HEK293 (cell line): ENCODE data around the gene LMTK2.

ENCODE experiments used
- GLI4 ChIP-seq: fragments of 450-650 bp; formaldehyde crosslinking; IDR thresholded peaks from 2 replicates; pipeline ENCODE4 v1.5.1; 2016; ENCODE audit warnings: missing biosample characterization, missing genetic modification characterization
- GLIS2 ChIP-seq: fragments of 450-650 bp; formaldehyde crosslinking; IDR thresholded peaks from 2 replicates; pipeline ENCODE4 v1.5.1; 2016; ENCODE audit warnings: missing biosample characterization, missing genetic modification characterization
- HOXA7 ChIP-seq: sonication (generic); formaldehyde crosslinking; IDR thresholded peaks from 2 replicates; pipeline ENCODE4 v1.8.1; 2022; ENCODE audit warnings: missing genetic modification reagents, borderline replicate concordance
- KLF7 ChIP-seq: fragments of 450-650 bp; formaldehyde crosslinking; IDR thresholded peaks from 2 replicates; pipeline ENCODE4 v1.5.1; 2016; ENCODE audit warnings: missing biosample characterization, missing genetic modification characterization, borderline replicate concordance
- SETDB1 ChIP-seq: IDR thresholded peaks from one replicate; pipeline ENCODE4 v1.6.1; 2017; ENCODE audit warnings: mild to moderate bottlenecking, low read length, moderate library complexity, mixed read lengths; ENCODE audit not compliant: insufficient read length
- YY1 ChIP-seq: fragments of 450-650 bp; formaldehyde crosslinking; IDR thresholded peaks from 2 replicates; pipeline ENCODE4 v1.5.1; 2018; ENCODE audit warnings: missing biosample characterization, missing genetic modification characterization
- ZBTB7A ChIP-seq: fragments of 450-650 bp; formaldehyde crosslinking; IDR thresholded peaks from 2 replicates; pipeline ENCODE4 v1.5.1; 2016; ENCODE audit warnings: low read depth, missing biosample characterization, missing genetic modification characterization
- ZIC2 ChIP-seq: fragments of 450-650 bp; formaldehyde crosslinking; IDR thresholded peaks from 2 replicates; pipeline ENCODE4 v1.5.1; 2016; ENCODE audit warnings: missing biosample characterization, missing genetic modification characterization
- ZNF114 ChIP-seq: fragments of 450-650 bp; formaldehyde crosslinking; IDR thresholded peaks from 2 replicates; pipeline ENCODE4 v1.5.0; 2017; ENCODE audit warnings: missing biosample characterization, missing genetic modification characterization
- ZNF169 ChIP-seq: fragments of 450-650 bp; formaldehyde crosslinking; IDR thresholded peaks from 2 replicates; pipeline ENCODE4 v1.5.1; 2016; ENCODE audit warnings: missing biosample characterization, missing genetic modification characterization
- ZNF211 ChIP-seq: fragments of 450-650 bp; formaldehyde crosslinking; IDR thresholded peaks from 2 replicates; pipeline ENCODE4 v1.5.1; 2016; ENCODE audit warnings: low read depth, missing biosample characterization, missing genetic modification characterization
- ZNF423 ChIP-seq: fragments of 450-650 bp; formaldehyde crosslinking; IDR thresholded peaks from 2 replicates; pipeline ENCODE4 v1.5.1; 2016; ENCODE audit warnings: missing biosample characterization, missing genetic modification characterization
- ZNF48 ChIP-seq: fragments of 450-650 bp; formaldehyde crosslinking; IDR thresholded peaks from 2 replicates; pipeline ENCODE4 v1.5.1; 2016; ENCODE audit warnings: missing biosample characterization, missing genetic modification characterization
- ZNF624 ChIP-seq: fragments of 450-650 bp; formaldehyde crosslinking; IDR thresholded peaks from 2 replicates; pipeline ENCODE4 v1.5.1; 2017; ENCODE audit warnings: missing biosample characterization, missing genetic modification characterization
- ZNF747 ChIP-seq: fragments of 450-650 bp; formaldehyde crosslinking; IDR thresholded peaks from 2 replicates; pipeline ENCODE4 v1.5.1; 2016; ENCODE audit warnings: missing biosample characterization, missing genetic modification characterization
- ZNF776 ChIP-seq: fragments of 450-650 bp; formaldehyde crosslinking; IDR thresholded peaks from 2 replicates; pipeline ENCODE4 v1.5.0; 2017; ENCODE audit warnings: missing biosample characterization, missing genetic modification characterization, borderline replicate concordance
- ZNF785 ChIP-seq: fragments of 450-650 bp; formaldehyde crosslinking; IDR thresholded peaks from 2 replicates; pipeline ENCODE4 v1.5.1; 2016; ENCODE audit warnings: missing biosample characterization, missing genetic modification characterization
- ZNF843 ChIP-seq: fragments of 450-650 bp; formaldehyde crosslinking; IDR thresholded peaks from 2 replicates; pipeline ENCODE4 v1.5.1; 2016; ENCODE audit warnings: missing biosample characterization, missing genetic modification characterization
- TF ChIP-seq, protein P1 (sequence below): fragments of 450-650 bp; formaldehyde crosslinking; IDR thresholded peaks from 2 replicates; pipeline ENCODE4 v1.5.1; 2016; ENCODE audit warnings: missing biosample characterization, missing genetic modification characterization, low read depth
- TF ChIP-seq, protein P2 (sequence below): fragments of 450-650 bp; formaldehyde crosslinking; IDR thresholded peaks from 2 replicates; pipeline ENCODE4 v1.5.1; 2016; ENCODE audit warnings: missing biosample characterization, missing genetic modification characterization
- TF ChIP-seq, protein P3 (sequence below): fragments of 450-650 bp; formaldehyde crosslinking; IDR thresholded peaks from 2 replicates; pipeline ENCODE4 v1.5.1; 2016; ENCODE audit warnings: missing biosample characterization, missing genetic modification characterization
- TF ChIP-seq, protein P4 (sequence below): fragments of 450-650 bp; formaldehyde crosslinking; IDR thresholded peaks from 2 replicates; pipeline ENCODE4 v1.5.1; 2016; ENCODE audit warnings: missing biosample characterization, missing genetic modification characterization
- TF ChIP-seq, protein P5 (sequence below): fragments of 450-650 bp; formaldehyde crosslinking; IDR thresholded peaks from 2 replicates; pipeline ENCODE4 v1.5.1; 2016; ENCODE audit warnings: missing biosample characterization, missing genetic modification characterization, borderline replicate concordance
- TF ChIP-seq, protein P6 (sequence below): fragments of 450-650 bp; formaldehyde crosslinking; IDR thresholded peaks from 2 replicates; pipeline ENCODE4 v1.5.1; 2017; ENCODE audit warnings: missing biosample characterization, missing genetic modification characterization
- TF ChIP-seq, protein P7 (sequence below): fragments of 450-650 bp; formaldehyde crosslinking; IDR thresholded peaks from 2 replicates; pipeline ENCODE4 v1.5.1; 2016; ENCODE audit warnings: missing biosample characterization, missing genetic modification characterization, low read depth

Gene LMTK2

DNA sequence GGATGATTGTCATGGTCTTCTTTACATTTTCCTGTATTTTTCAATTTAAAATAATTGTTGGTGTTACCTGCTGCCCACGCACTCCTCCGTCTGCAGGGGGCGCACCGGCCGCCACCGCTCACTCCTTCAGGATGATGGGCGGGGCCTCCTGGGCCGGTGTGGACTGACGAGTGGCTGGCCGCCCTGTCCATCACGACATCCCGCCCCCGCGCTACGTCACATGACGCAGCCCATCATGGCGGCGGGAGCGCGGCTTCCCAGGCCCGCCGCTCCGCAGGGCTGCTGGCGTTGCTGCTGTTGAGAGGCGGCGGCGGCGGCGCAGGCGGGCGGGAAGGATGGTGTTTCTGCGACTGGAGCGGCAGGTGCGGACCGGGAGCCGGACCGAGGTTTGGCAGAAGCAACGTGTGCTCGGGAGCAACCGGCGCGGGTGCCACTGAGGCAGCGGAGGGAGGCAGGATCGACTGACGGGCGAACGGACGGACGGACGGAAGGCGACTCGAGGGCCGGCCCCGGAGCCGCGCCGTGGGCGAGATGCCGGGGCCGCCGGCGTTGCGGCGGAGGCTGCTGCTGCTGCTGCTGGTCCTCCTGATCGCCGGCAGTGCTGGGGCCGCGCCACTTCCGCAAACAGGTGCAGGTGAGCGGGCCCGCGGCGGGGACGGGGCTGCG lies at the start of gene LMTK2 (continued):
- no peak for TF ChIP-seq ZNF624 (tag by site-specific recombination)
- no peak for TF ChIP-seq HOXA7 (CRISPR knock-in tag)
- peak; percentile 84; the same call in 1 of the 2 replicates for TF ChIP-seq GLI4 (tag by site-specific recombination)
- TF ChIP-seq ZNF114 (tag by site-specific recombination): no peak
- TF ChIP-seq, protein P1, sequence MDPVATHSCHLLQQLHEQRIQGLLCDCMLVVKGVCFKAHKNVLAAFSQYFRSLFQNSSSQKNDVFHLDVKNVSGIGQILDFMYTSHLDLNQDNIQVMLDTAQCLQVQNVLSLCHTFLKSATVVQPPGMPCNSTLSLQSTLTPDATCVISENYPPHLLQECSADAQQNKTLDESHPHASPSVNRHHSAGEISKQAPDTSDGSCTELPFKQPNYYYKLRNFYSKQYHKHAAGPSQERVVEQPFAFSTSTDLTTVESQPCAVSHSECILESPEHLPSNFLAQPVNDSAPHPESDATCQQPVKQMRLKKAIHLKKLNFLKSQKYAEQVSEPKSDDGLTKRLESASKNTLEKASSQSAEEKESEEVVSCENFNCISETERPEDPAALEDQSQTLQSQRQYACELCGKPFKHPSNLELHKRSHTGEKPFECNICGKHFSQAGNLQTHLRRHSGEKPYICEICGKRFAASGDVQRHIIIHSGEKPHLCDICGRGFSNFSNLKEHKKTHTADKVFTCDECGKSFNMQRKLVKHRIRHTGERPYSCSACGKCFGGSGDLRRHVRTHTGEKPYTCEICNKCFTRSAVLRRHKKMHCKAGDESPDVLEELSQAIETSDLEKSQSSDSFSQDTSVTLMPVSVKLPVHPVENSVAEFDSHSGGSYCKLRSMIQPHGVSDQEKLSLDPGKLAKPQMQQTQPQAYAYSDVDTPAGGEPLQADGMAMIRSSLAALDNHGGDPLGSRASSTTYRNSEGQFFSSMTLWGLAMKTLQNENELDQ: no peak
- TF ChIP-seq KLF7 (tag by site-specific recombination): no peak
- no peak for TF ChIP-seq ZNF169 (tag by site-specific recombination)
- TF ChIP-seq, protein P2, sequence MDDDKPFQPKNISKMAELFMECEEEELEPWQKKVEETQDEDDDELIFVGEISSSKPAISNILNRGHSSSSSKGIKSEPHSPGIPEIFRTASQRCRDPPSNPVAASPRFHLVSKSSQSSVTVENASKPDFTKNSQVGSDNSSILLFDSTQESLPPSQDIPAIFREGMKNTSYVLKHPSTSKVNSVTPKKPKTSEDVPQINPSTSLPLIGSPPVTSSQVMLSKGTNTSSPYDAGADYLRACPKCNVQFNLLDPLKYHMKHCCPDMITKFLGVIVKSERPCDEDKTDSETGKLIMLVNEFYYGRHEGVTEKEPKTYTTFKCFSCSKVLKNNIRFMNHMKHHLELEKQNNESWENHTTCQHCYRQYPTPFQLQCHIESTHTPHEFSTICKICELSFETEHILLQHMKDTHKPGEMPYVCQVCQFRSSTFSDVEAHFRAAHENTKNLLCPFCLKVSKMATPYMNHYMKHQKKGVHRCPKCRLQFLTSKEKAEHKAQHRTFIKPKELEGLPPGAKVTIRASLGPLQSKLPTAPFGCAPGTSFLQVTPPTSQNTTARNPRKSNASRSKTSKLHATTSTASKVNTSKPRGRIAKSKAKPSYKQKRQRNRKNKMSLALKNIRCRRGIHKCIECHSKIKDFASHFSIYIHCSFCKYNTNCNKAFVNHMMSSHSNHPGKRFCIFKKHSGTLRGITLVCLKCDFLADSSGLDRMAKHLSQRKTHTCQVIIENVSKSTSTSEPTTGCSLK (tag by site-specific recombination): no peak
- no peak for TF ChIP-seq ZNF747 (tag by site-specific recombination)
- TF ChIP-seq GLIS2: peak; percentile 21; the same call in 1 of the 2 replicates
- peak; percentile 98 for TF ChIP-seq YY1
- TF ChIP-seq, protein P3, sequence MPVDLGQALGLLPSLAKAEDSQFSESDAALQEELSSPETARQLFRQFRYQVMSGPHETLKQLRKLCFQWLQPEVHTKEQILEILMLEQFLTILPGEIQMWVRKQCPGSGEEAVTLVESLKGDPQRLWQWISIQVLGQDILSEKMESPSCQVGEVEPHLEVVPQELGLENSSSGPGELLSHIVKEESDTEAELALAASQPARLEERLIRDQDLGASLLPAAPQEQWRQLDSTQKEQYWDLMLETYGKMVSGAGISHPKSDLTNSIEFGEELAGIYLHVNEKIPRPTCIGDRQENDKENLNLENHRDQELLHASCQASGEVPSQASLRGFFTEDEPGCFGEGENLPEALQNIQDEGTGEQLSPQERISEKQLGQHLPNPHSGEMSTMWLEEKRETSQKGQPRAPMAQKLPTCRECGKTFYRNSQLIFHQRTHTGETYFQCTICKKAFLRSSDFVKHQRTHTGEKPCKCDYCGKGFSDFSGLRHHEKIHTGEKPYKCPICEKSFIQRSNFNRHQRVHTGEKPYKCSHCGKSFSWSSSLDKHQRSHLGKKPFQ (tag by site-specific recombination): no peak
- TF ChIP-seq ZNF211 (tag by site-specific recombination): no peak
- TF ChIP-seq ZNF423 (tag by site-specific recombination): no peak
- TF ChIP-seq ZNF48: no peak
- TF ChIP-seq ZNF843 (tag by site-specific recombination): peak; percentile 69
- no peak for TF ChIP-seq SETDB1
- TF ChIP-seq, protein P4, sequence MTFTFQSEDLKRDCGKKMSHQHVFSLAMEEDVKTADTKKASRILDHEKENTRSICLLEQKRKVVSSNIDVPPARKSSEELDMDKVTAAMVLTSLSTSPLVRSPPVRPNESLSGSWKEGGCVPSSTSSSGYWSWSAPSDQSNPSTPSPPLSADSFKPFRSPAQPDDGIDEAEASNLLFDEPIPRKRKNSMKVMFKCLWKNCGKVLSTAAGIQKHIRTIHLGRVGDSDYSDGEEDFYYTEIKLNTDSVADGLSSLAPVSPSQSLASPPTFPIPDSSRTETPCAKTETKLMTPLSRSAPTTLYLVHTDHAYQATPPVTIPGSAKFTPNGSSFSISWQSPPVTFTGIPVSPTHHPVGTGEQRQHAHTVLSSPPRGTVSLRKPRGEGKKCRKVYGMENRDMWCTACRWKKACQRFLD: 0 out of 2 replicates have a peak, but pooled peaks have one; percentile 51
- TF ChIP-seq, protein P5, sequence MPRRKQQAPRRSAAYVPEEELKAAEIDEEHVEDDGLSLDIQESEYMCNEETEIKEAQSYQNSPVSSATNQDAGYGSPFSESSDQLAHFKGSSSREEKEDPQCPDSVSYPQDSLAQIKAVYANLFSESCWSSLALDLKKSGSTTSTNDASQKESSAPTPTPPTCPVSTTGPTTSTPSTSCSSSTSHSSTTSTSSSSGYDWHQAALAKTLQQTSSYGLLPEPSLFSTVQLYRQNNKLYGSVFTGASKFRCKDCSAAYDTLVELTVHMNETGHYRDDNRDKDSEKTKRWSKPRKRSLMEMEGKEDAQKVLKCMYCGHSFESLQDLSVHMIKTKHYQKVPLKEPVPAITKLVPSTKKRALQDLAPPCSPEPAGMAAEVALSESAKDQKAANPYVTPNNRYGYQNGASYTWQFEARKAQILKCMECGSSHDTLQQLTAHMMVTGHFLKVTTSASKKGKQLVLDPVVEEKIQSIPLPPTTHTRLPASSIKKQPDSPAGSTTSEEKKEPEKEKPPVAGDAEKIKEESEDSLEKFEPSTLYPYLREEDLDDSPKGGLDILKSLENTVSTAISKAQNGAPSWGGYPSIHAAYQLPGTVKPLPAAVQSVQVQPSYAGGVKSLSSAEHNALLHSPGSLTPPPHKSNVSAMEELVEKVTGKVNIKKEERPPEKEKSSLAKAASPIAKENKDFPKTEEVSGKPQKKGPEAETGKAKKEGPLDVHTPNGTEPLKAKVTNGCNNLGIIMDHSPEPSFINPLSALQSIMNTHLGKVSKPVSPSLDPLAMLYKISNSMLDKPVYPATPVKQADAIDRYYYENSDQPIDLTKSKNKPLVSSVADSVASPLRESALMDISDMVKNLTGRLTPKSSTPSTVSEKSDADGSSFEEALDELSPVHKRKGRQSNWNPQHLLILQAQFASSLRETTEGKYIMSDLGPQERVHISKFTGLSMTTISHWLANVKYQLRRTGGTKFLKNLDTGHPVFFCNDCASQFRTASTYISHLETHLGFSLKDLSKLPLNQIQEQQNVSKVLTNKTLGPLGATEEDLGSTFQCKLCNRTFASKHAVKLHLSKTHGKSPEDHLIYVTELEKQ (tag by site-specific recombination): peak; percentile 18; the same call in 1 of the 2 replicates
- no peak for TF ChIP-seq ZBTB7A
- TF ChIP-seq ZNF776 (tag by site-specific recombination): no peak
- TF ChIP-seq, protein P6, sequence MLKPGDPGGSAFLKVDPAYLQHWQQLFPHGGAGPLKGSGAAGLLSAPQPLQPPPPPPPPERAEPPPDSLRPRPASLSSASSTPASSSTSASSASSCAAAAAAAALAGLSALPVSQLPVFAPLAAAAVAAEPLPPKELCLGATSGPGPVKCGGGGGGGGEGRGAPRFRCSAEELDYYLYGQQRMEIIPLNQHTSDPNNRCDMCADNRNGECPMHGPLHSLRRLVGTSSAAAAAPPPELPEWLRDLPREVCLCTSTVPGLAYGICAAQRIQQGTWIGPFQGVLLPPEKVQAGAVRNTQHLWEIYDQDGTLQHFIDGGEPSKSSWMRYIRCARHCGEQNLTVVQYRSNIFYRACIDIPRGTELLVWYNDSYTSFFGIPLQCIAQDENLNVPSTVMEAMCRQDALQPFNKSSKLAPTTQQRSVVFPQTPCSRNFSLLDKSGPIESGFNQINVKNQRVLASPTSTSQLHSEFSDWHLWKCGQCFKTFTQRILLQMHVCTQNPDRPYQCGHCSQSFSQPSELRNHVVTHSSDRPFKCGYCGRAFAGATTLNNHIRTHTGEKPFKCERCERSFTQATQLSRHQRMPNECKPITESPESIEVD: no peak
- TF ChIP-seq, protein P7, sequence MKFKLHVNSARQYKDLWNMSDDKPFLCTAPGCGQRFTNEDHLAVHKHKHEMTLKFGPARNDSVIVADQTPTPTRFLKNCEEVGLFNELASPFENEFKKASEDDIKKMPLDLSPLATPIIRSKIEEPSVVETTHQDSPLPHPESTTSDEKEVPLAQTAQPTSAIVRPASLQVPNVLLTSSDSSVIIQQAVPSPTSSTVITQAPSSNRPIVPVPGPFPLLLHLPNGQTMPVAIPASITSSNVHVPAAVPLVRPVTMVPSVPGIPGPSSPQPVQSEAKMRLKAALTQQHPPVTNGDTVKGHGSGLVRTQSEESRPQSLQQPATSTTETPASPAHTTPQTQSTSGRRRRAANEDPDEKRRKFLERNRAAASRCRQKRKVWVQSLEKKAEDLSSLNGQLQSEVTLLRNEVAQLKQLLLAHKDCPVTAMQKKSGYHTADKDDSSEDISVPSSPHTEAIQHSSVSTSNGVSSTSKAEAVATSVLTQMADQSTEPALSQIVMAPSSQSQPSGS: peak; percentile 48; the same call in 1 of the 2 replicates
- peak; percentile 40; the same call in 1 of the 2 replicates for TF ChIP-seq ZIC2 (tag by site-specific recombination)
- 0 out of 2 replicates have a peak, but pooled peaks have one; percentile 22 for TF ChIP-seq ZNF785
